ENCODE data around the gene XYLT2. TPM values are rescaled to one million over a fixed set of nuclear protein-coding genes. Genes with fewer than 3 reads are reported as not detected.

XYLT2 gene
- total RNA-seq, 1 experiment from 2014 or later: 11.4 TPM

GRCh38 chr17:50348522-50349242 is 2.8 kb downstream of the XYLT2 start:
- Histone ChIP-seq H3K4me1 (ENCODE audit: low read length) (peaks cover 19% of the 10 kb centered on the region), H4K20me1 (ENCODE audit: insufficient read depth, low read depth, low read length) (peaks cover 16% of the 10 kb centered on the region; the same call in 1 of the 2 replicates), H3K9ac (ENCODE audit: low read length) (no peak overlapping the region), H3K4me3 (ENCODE audit: low read length) (no peak overlapping the region), H3K36me3 (ENCODE audit: insufficient read depth, low read length) (no peaks in the 10 kb centered on the region), H3K27me3 (ENCODE audit: low read length) (no peaks in the 10 kb centered on the region), H2AFZ (ENCODE audit: low read length) (no peak overlapping the region), H3K4me2 (ENCODE audit: low read depth, low read length, poor library complexity, severe bottlenecking) (no peak overlapping the region), H3K27ac (ENCODE audit: low read length) (no peak overlapping the region), H3K9me2 (replicated peaks; ENCODE audit: insufficient read depth, low read length) (no peaks in the 10 kb centered on the region), H3K79me2 (ENCODE audit: low read length) (peaks cover 48% of the 10 kb centered on the region), H3K9me3 (ENCODE audit: low read length) (no peaks in the 10 kb centered on the region)
- no peak for DNase-seq

DNA sequence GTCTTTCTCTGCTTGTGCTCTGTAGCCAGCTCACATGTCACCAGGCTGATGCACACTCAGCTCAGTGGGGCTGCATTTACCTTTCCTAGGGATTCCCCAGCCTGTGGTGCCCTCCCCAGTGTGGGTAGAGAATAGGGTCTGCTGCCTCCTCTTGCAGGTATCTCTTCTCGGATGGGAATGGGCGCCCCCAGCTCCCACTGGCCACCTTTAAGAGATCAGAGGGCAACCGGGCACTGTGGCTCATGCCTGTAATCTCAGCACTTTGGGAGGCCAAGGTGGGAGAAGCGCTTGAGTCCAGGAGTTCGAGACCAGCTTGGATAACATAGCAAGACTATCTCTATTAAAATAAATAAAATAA is 3.3 kb downstream of the XYLT2 start:
- H4K20me1 ChIP-seq (ENCODE audit: insufficient read depth, low read depth, low read length): peaks cover 16% of the 10 kb centered on the region; the same call in 1 of the 2 replicates
- H3K9me2 ChIP-seq (replicated peaks; ENCODE audit: insufficient read depth, low read length): no peaks in the 10 kb centered on the region
- H3K9ac ChIP-seq (ENCODE audit: low read length): no peak overlapping the region
- no peak overlapping the region for H3K4me3 ChIP-seq (ENCODE audit: low read length)
- no peak overlapping the region for H2AFZ ChIP-seq (ENCODE audit: low read length)
- no peak overlapping the region for H3K4me2 ChIP-seq (ENCODE audit: low read depth, low read length, poor library complexity, severe bottlenecking)
- H3K27ac ChIP-seq (ENCODE audit: low read length): no peak overlapping the region
- no peaks in the 10 kb centered on the region for H3K9me3 ChIP-seq (ENCODE audit: low read length)
- H3K36me3 ChIP-seq (ENCODE audit: insufficient read depth, low read length): no peaks in the 10 kb centered on the region
- H3K27me3 ChIP-seq (ENCODE audit: low read length): no peaks in the 10 kb centered on the region
- no peak for DNase-seq
- peaks cover 19% of the 10 kb centered on the region for H3K4me1 ChIP-seq (ENCODE audit: low read length)
- H3K79me2 ChIP-seq (ENCODE audit: low read length): peaks cover 48% of the 10 kb centered on the region

DNA sequence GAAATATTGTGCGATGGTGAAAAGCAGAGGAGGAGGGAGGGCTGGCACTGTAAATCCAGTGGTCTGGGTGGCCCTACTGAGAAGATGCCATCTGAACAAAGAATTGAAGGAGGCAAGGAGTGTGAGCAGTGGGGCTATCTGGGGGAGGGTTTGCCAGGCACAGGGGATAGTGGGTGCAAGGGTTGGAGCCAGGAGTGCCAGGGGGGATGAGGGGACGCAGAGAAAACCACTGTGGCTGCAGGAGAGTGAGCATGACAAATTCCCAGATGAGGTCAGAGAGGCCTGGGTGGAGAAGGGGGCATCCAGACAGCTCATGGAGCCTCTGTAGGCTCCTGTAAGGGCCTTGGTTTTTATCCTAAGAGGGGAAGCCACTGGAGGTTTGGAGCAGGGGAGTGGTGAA is 4.8 kb downstream of the XYLT2 start:
- no peak overlapping the region for H3K27ac ChIP-seq (ENCODE audit: low read length)
- H2AFZ ChIP-seq (ENCODE audit: low read length): no peak overlapping the region

GRCh38 chr17:50352072-50352692 is 6.3 kb downstream of the XYLT2 start:
- Histone ChIP-seq H3K4me3 (ENCODE audit: low read length) (no peak overlapping the region), H3K79me2 (ENCODE audit: low read length) (peaks cover 38% of the 10 kb centered on the region), H4K20me1 (ENCODE audit: insufficient read depth, low read depth, low read length) (peaks cover 13% of the 10 kb centered on the region; the same call in 1 of the 2 replicates), H3K4me1 (ENCODE audit: low read length) (peaks cover 10% of the 10 kb centered on the region), H3K36me3 (ENCODE audit: insufficient read depth, low read length) (peaks cover 9% of the 10 kb centered on the region; the same call in 1 of the 2 replicates), H3K9me3 (ENCODE audit: low read length) (no peaks in the 10 kb centered on the region), H3K27ac (ENCODE audit: low read length) (no peak overlapping the region), H2AFZ (ENCODE audit: low read length) (no peak overlapping the region), H3K27me3 (ENCODE audit: low read length) (no peaks in the 10 kb centered on the region), H3K9ac (ENCODE audit: low read length) (no peak overlapping the region), H3K9me2 (replicated peaks; ENCODE audit: insufficient read depth, low read length) (no peaks in the 10 kb centered on the region), H3K4me2 (ENCODE audit: low read depth, low read length, poor library complexity, severe bottlenecking) (no peak overlapping the region)
- DNase-seq: no peak

More for the DNA sequence above, 4.8 kb downstream of the XYLT2 start:
- H4K20me1 ChIP-seq (ENCODE audit: insufficient read depth, low read depth, low read length): peaks cover 16% of the 10 kb centered on the region; the same call in 1 of the 2 replicates
- H3K4me2 ChIP-seq (ENCODE audit: low read depth, low read length, poor library complexity, severe bottlenecking): no peak overlapping the region
- no peak overlapping the region for H3K4me3 ChIP-seq (ENCODE audit: low read length)
- H3K4me1 ChIP-seq (ENCODE audit: low read length): peaks cover 13% of the 10 kb centered on the region
- H3K9ac ChIP-seq (ENCODE audit: low read length): no peak overlapping the region
- H3K27me3 ChIP-seq (ENCODE audit: low read length): no peaks in the 10 kb centered on the region
- no peaks in the 10 kb centered on the region for H3K9me3 ChIP-seq (ENCODE audit: low read length)
- DNase-seq: no peak
- H3K36me3 ChIP-seq (ENCODE audit: insufficient read depth, low read length): no peaks in the 10 kb centered on the region
- peaks cover 48% of the 10 kb centered on the region for H3K79me2 ChIP-seq (ENCODE audit: low read length)
- H3K9me2 ChIP-seq (replicated peaks; ENCODE audit: insufficient read depth, low read length): no peaks in the 10 kb centered on the region

DNA sequence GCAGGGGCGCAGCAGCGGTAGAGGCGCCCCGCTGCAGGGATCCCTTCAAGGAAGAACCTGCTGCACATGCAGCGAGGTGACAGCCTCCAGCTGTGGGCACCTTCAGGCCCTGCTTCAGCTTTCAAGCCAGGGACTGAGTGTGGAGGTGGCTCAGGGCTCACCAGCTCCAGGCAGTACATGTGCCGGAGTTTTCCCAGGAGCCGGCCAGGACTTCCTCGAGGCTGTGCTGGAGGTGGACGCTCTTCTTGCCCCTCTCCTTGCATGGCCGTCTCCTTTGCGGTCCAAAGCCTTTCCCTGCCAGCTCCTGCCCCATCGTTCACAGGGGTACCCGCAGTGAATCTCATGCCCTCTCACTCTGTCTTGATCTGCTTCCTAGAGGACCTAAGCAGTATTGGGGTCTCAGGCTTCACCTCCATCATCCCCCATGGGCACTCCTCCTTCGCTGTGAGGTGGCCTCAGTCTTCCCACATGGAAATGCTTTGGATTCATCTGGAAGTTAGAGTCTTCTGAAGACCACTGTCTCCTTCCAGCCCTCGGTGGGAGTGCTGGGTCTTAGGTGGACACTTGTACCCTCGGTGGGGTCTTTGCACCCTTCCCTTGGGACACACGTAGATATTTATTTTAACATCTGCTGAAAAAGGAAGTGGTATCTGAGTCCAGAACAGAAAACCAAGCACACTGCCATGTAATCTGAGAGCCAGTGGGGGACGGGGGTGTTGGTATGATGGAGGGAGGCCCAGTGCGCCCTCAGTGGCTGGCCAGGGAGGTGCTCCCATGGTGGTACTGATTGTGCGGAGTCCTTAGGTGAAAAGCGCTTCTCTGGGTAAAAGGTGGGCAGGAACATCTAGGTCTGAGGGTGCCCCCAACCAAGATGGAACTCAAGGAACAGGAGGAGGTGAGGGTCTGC is 7.0 kb downstream of the XYLT2 start:
- Histone ChIP-seq H3K9ac (ENCODE audit: low read length) (no peak overlapping the region), H3K9me2 (replicated peaks; ENCODE audit: insufficient read depth, low read length) (no peaks in the 10 kb centered on the region), H3K27me3 (ENCODE audit: low read length) (no peaks in the 10 kb centered on the region), H3K27ac (ENCODE audit: low read length) (no peak overlapping the region), H2AFZ (ENCODE audit: low read length) (no peak overlapping the region), H4K20me1 (ENCODE audit: insufficient read depth, low read depth, low read length) (peaks cover 7% of the 10 kb centered on the region; the same call in 1 of the 2 replicates), H3K36me3 (ENCODE audit: insufficient read depth, low read length) (peaks cover 10% of the 10 kb centered on the region; the same call in 1 of the 2 replicates), H3K4me1 (ENCODE audit: low read length) (peaks cover 3% of the 10 kb centered on the region), H3K4me3 (ENCODE audit: low read length) (no peak overlapping the region), H3K4me2 (ENCODE audit: low read depth, low read length, poor library complexity, severe bottlenecking) (no peak overlapping the region), H3K79me2 (ENCODE audit: low read length) (peaks cover 31% of the 10 kb centered on the region), H3K9me3 (ENCODE audit: low read length) (no peaks in the 10 kb centered on the region)
- no peak for DNase-seq

DNA sequence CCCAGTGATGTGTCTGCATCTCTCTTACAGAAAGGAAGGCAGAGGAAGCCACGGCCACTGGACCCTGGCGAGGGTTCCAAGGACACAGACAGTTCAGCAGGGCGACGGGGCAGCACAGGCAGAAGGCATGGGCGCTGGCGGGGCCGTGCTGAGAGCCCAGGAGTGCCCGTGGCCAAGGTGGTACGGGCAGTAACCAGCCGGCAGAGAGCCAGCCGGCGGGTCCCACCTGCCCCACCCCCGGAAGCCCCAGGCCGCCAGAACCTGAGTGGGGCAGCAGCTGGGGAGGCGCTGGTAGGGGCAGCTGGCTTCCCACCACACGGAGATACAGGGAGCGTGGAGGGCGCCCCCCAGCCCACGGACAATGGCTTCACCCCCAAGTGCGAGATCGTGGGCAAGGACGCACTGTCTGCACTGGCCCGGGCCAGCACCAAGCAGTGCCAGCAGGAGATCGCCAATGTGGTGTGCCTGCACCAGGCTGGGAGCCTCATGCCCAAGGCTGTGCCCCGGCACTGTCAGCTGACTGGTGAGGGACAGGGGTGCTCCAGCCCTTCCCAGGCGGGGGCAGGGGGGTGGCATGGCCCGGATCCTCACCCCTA is 7.8 kb downstream of the XYLT2 start:
- Histone ChIP-seq H3K4me3 (ENCODE audit: low read length) (no peak overlapping the region), H3K9ac (ENCODE audit: low read length) (no peak overlapping the region), H4K20me1 (ENCODE audit: insufficient read depth, low read depth, low read length) (peaks cover 6% of the 10 kb centered on the region; the same call in 1 of the 2 replicates), H3K9me3 (ENCODE audit: low read length) (no peaks in the 10 kb centered on the region), H3K79me2 (ENCODE audit: low read length) (peaks cover 23% of the 10 kb centered on the region), H3K9me2 (replicated peaks; ENCODE audit: insufficient read depth, low read length) (no peaks in the 10 kb centered on the region), H3K4me2 (ENCODE audit: low read depth, low read length, poor library complexity, severe bottlenecking) (no peak overlapping the region), H3K27me3 (ENCODE audit: low read length) (no peaks in the 10 kb centered on the region), H3K27ac (ENCODE audit: low read length) (no peak overlapping the region), H3K4me1 (ENCODE audit: low read length) (no peaks in the 10 kb centered on the region), H3K36me3 (ENCODE audit: insufficient read depth, low read length) (peaks cover 11% of the 10 kb centered on the region; the same call in 1 of the 2 replicates), H2AFZ (ENCODE audit: low read length) (no peak overlapping the region)
- DNase-seq: no peak

GRCh38 chr17:50354198-50354597 is 8.3 kb downstream of the XYLT2 start:
- DNase-seq: no peak

More at GRCh38 chr17:50354198-50354597, 8.3 kb downstream of the XYLT2 start:
- no peaks in the 10 kb centered on the region for H3K27me3 ChIP-seq (ENCODE audit: low read length)
- H3K4me1 ChIP-seq (ENCODE audit: low read length): no peaks in the 10 kb centered on the region
- peaks cover 18% of the 10 kb centered on the region for H3K79me2 ChIP-seq (ENCODE audit: low read length)
- H2AFZ ChIP-seq (ENCODE audit: low read length): no peak overlapping the region
- no peak overlapping the region for H3K4me3 ChIP-seq (ENCODE audit: low read length)
- no peaks in the 10 kb centered on the region for H3K9me2 ChIP-seq (replicated peaks; ENCODE audit: insufficient read depth, low read length)
- H3K27ac ChIP-seq (ENCODE audit: low read length): no peak overlapping the region
- H3K36me3 ChIP-seq (ENCODE audit: insufficient read depth, low read length): peaks cover 11% of the 10 kb centered on the region; the same call in 1 of the 2 replicates
- H3K4me2 ChIP-seq (ENCODE audit: low read depth, low read length, poor library complexity, severe bottlenecking): no peak overlapping the region
- peaks cover 6% of the 10 kb centered on the region; the same call in 1 of the 2 replicates for H4K20me1 ChIP-seq (ENCODE audit: insufficient read depth, low read depth, low read length)
- H3K9ac ChIP-seq (ENCODE audit: low read length): no peak overlapping the region
- no peaks in the 10 kb centered on the region for H3K9me3 ChIP-seq (ENCODE audit: low read length)
